Large intestine (tissue), 3 donors: ENCODE data around the gene SMG7. TPM values are rescaled to one million over a fixed set of nuclear protein-coding genes. Genes with fewer than 3 reads are reported as not detected.

ENCODE experiments used
- DNase-seq, 2 donors: peaks; one replicate each; pipeline versions ENCODE4 v3.0.0 to v3.0.0-alpha.2; 2013
- H3K27ac ChIP-seq: one replicate; pipeline ENCODE4 v1.5.1; 2013; ENCODE audit warnings: low read length
- H3K27me3 ChIP-seq: 2 replicates; pipeline ENCODE4 v1.6.1; 2013; ENCODE audit warnings: low read length; ENCODE audit not compliant: control insufficient read depth, insufficient read depth
- H3K36me3 ChIP-seq: 2 replicates; pipeline ENCODE4 v1.6.1; 2013; ENCODE audit warnings: low read length; ENCODE audit not compliant: control insufficient read depth, insufficient read depth
- H3K4me1 ChIP-seq: one replicate; pipeline ENCODE4 v1.6.1; 2013; ENCODE audit warnings: low read length; ENCODE audit not compliant: control insufficient read depth, insufficient read depth
- H3K4me3 ChIP-seq: one replicate; pipeline ENCODE4 v1.5.1; 2013; ENCODE audit warnings: low read length
- H3K9me3 ChIP-seq: one replicate; pipeline ENCODE4 v1.6.1; 2013; ENCODE audit warnings: mild to moderate bottlenecking, low read depth, low read length, moderate library complexity; ENCODE audit not compliant: control insufficient read depth
- WGBS: methylation state at CpG from one replicate; pipeline ENCODE4 v1.1.5; 2013; ENCODE audit warnings: low lambda C conversion rate; ENCODE audit not compliant: insufficient coverage; 5-methylcytosine and 5-hydroxymethylcytosine counted together
- polyA plus RNA-seq: library from polyadenylated mRNA; unstranded; fragments of 120-200 nt; gene quantifications from one replicate; pipeline ENCODE4 v1.2.1, GENCODE V29; 2013

The SMG7 gene
- polyA plus RNA-seq, 1 donor = 48.0 TPM

DNA sequence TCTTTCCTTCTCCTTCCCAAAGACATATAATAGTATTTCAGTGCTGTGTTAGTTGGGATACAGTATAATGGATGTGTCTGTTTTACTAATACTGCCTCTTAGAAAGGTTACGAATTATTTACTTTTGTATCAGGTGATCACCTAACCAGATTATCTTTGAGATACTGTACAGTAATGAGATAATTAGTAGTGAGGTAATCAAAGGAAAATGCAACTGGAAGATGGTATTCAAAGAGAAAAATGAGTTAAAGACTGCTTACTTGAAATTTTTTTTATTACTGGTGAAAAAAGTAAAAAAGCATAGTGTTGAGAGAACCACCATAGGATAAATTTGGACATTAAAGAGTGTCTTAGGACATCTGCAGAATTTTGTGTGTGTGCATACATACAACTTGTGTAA, 10.9 kb downstream of the SMG7 start:
- no peak overlapping the region for H3K4me3 ChIP-seq
- no peak for DNase-seq
- no peaks in the 10 kb centered on the region for H3K9me3 ChIP-seq
- H3K36me3 ChIP-seq = no peaks in the 10 kb centered on the region
- no peaks in the 10 kb centered on the region for H3K27me3 ChIP-seq
- no peaks in the 10 kb centered on the region for H3K4me1 ChIP-seq
- 67% methylated on average over 1 of the region's 1 CpG for WGBS
- no peak overlapping the region for H3K27ac ChIP-seq

DNA sequence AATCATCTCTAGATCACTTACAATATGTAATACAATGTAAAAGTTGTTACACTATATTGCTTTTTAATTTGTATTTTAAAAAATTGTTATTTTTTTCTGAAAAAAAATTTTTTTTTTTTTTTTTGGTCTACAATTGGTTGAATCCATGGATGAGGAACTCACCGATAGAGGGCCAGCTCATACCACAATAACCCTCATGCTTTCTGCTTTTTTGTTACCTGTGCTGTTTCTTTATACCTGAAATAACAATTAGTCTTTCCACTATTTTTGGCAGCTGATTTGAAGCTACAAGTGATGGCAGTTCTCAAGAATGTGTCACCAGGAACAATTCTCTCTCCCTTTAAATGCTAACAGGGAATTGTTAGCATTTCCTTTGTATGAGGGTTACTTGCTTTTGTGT, 12.0 kb downstream of the SMG7 start:
- Histone ChIP-seq H3K27ac (no peak overlapping the region), H3K9me3 (no peaks in the 10 kb centered on the region), H3K4me3 (no peak overlapping the region), H3K4me1 (no peaks in the 10 kb centered on the region), H3K27me3 (no peaks in the 10 kb centered on the region), H3K36me3 (no peaks in the 10 kb centered on the region)
- DNase-seq = no peak
- no CpG with 5 or more reads among the region's 1 CpG for WGBS

DNA sequence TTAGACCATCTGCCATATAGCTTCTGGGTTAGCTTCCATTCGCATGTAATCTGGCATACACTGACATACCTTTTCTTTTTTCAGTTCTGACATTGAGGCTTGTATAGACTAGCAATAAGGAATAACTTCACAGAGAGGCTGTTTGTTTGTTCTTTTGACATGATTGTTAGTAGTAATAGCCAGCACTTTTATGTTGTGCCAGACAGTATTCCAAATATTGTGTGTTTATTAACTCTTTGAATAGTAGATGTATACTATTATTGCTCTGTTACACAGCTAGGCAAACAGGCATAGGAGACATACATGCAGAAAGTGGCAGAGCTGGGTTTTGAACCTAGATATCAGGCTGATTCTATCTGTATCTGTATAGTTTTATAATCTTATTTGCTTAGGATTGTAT, 12.6 kb downstream of the SMG7 start:
- H3K27me3 ChIP-seq = no peaks in the 10 kb centered on the region
- no peaks in the 10 kb centered on the region for H3K36me3 ChIP-seq
- DNase-seq = no peak
- no peaks in the 10 kb centered on the region for H3K4me1 ChIP-seq
- no peak overlapping the region for H3K4me3 ChIP-seq
- H3K9me3 ChIP-seq = no peaks in the 10 kb centered on the region
- WGBS = no CpG with 5 or more reads among the region's 1 CpG
- H3K27ac ChIP-seq = no peak overlapping the region

DNA sequence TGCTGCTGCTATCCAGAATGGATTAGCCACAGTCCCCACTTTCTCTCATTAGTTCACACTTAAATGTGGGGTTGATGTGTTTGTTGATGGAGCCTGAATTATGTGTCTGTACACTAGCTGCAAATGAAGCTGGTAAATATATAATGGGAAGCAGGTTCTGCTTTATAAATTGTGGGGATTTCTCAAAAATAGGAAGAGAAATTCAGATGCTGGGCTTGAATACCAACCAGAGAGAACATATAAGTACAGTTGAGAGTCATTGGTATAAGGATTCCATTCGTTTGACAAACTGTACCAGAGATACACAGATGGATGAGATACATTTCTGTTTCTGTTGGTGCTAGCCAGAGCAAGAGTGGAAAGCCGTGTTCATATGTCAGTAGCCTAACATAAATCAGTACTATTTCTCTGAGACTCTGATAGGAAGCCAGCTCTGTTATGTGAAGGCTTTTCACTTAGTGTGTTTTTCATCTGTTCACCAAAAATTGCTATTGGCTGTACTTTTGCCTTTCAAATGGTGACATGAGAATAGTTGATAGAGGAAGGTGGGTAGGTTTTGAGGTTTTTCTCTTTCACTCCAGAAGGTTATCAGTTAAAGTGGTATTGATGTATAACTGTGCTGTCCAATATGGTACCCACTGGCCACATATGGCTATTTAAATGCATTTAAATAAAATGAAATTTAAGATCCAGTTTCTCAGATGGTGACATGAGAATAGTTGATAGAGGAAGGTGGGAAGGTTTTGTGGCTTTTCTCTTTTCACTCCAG, 15.6 kb downstream of the SMG7 start:
- no peak for DNase-seq
- Histone ChIP-seq H3K27ac (no peak overlapping the region), H3K36me3 (no peaks in the 10 kb centered on the region), H3K27me3 (no peaks in the 10 kb centered on the region), H3K4me3 (no peak overlapping the region), H3K9me3 (no peaks in the 10 kb centered on the region), H3K4me1 (no peaks in the 10 kb centered on the region)
- no CpG with 5 or more reads among the region's 2 CpGs for WGBS

DNA sequence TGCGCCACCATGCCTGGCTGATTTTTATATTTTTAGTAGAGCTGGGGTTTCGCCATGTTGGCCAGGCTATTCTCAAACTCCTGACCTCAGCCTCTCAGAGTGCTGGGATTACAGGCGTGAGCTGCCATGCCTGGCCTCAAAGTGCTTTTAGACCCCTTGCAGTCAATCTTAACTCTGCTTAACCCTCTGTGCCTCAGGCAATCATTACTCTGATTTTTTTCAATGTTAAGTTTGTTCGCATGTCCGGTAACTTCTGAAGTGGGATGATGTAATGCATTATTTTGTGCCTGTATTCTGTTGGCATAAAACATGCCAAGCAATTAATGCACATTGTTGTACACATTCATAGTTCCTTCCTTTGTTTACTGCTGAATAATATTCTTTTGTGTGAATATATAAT, 18.6 kb downstream of the SMG7 start:
- DNase-seq = no peak
- Histone ChIP-seq H3K36me3 (no peaks in the 10 kb centered on the region), H3K27ac (no peak overlapping the region), H3K9me3 (no peaks in the 10 kb centered on the region), H3K27me3 (no peaks in the 10 kb centered on the region), H3K4me1 (no peaks in the 10 kb centered on the region), H3K4me3 (no peak overlapping the region)
- 79% methylated on average over 2 of the region's 5 CpGs for WGBS

DNA sequence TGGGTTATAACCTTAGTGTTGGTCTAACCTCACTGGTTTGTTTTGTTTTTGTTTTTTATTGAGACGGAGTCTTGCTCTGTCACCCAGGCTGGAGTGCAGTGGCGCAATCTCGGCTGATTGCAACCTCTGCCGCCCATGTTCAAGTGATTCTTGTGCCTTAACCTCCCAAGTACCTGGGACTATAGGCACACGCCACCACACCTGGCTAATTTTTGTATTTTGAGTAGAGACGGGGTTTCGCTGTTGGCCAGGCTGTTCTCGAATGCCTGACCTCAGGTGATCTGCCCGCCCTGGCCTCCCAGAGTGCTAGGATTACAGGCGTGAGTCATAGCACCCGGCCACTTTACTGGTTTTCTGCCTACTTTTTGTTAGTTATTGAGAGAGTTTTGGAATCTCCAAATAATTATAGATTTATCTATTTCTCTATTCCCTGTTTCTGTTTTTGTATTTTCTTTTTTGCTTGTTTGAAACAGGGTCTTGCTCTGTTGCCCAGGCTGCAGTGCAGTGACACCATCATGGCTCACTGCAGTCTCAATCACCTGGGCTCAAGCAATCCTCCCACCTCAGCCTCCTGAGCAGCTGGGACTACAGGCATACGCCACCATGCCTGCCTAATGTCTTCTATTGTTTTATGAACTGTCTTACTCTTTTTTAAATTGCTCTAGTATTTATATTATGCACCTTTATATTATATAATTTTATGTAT, 21.4 kb downstream of the SMG7 start:
- Histone ChIP-seq H3K27me3 (no peaks in the 10 kb centered on the region), H3K27ac (no peak overlapping the region), H3K4me3 (no peak overlapping the region), H3K36me3 (no peaks in the 10 kb centered on the region), H3K9me3 (no peaks in the 10 kb centered on the region), H3K4me1 (no peaks in the 10 kb centered on the region)
- no peak for DNase-seq
- no CpG with 5 or more reads among the region's 12 CpGs for WGBS

DNA sequence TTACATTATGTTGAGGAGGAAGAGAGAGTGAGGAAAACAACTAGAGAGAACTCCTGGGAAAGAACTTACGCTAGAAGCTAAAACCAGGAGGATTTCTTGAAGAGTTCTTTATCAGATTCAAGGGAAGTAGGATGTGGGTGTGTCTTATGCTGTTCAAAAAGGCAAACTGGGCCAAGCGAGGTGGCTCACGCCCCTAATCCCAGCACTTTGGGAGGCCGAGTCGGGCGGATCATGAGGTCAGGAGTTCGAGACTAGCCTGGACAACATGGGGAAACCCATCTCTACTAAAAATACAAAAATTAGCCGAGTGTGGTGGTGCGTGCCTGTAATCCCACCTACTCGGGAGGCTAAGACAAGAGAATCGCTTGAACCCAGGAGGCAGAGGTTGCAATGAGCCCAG, 23.1 kb downstream of the SMG7 start:
- no peaks in the 10 kb centered on the region for H3K4me1 ChIP-seq
- no peak overlapping the region for H3K27ac ChIP-seq
- no CpG with 5 or more reads among the region's 11 CpGs for WGBS
- DNase-seq = no peak
- H3K36me3 ChIP-seq = no peaks in the 10 kb centered on the region
- no peaks in the 10 kb centered on the region for H3K9me3 ChIP-seq
- H3K4me3 ChIP-seq = no peak overlapping the region
- H3K27me3 ChIP-seq = no peaks in the 10 kb centered on the region

DNA sequence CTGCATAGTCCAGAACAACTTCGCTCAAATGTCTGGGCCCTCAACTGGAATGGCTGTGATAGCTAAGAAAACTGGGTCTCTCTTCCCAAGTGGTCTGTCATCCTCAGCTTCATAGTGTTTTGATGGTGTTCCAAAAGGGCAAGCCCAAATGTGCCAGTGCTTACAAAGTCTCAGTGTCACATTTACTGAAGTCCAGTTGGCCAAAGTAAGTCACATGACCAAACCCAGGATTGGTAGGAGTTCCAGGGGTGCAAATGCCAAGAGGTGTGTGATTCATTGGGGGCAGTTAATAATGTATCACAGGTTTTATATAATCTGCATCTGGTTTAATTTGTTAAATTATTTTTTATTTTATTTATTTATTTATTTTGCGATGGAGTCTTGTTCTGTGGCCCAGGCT, 24.9 kb downstream of the SMG7 start:
- Histone ChIP-seq H3K36me3 (no peaks in the 10 kb centered on the region), H3K4me1 (no peaks in the 10 kb centered on the region), H3K27ac (no peak overlapping the region), H3K4me3 (no peak overlapping the region), H3K27me3 (no peaks in the 10 kb centered on the region), H3K9me3 (no peaks in the 10 kb centered on the region)
- DNase-seq = no peak
- WGBS = 100% methylated on average over 1 of the region's 2 CpGs

DNA sequence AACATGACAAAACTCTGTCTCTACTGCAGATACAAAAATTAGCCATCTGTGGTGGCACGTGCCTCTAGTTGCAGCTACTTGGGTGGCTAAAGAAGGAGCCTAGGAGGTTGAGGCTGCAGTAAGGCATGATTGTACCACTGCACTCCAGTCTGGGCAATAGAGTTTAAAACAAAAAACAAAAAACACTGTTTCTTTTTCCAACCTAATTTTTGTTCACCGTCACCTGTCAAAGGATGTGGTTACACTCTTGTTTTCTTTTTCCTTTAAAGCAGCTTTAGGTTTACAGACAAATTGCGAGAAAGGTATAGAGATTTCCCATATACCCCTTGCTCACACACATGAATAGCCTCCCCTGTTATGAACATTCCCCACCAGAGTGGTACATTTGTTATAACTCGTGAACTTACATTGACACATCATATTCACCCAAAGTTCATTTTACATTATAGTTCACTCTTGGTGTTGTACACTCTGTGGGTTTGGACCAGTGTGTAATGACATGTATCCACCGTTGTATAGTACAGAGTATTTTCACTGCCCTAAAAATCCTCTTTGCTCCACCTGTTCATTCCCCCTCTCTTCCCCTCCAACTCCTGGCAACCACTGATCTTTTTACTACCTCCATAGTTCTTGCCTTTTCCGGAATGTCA, 26.2 kb downstream of the SMG7 start:
- Histone ChIP-seq H3K27ac (no peak overlapping the region), H3K36me3 (no peaks in the 10 kb centered on the region), H3K9me3 (no peaks in the 10 kb centered on the region), H3K4me1 (no peaks in the 10 kb centered on the region), H3K4me3 (no peak overlapping the region), H3K27me3 (no peaks in the 10 kb centered on the region)
- 89% methylated on average over 5 of the region's 6 CpGs for WGBS
- DNase-seq = no peak

DNA sequence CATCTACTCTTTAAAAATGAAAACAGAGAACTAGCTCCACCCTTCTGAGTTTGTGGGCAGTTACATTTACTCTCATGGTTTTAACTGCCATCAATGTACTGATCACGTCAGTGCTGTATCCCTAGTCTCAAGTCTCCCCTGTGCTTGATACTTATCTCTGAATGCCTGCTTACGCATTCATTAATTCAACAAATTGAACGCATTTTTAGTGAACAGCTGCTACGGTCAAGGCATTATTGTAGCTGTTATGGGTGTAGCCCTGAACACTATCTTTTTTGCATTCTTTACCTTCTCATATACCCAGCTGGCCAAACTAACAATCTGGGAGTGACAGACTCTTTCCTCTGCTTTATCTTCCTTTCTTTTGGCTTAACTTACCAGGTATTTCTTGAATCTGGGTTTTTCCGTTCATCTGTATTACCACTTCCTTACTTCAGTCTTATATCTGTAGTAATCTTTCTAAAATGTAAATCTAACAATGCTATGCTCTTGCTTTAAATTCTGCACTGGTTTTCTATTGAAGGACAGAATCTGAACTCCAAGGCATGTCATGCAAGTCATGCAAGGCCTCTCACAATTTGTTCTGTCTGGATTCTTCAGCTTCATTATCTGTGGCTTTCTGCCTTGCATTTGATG, 33.3 kb downstream of the SMG7 start:
- Histone ChIP-seq H3K27me3 (no peaks in the 10 kb centered on the region), H3K36me3 (no peaks in the 10 kb centered on the region), H3K4me3 (no peak overlapping the region), H3K27ac (no peak overlapping the region), H3K9me3 (no peaks in the 10 kb centered on the region), H3K4me1 (no peaks in the 10 kb centered on the region)
- WGBS = 83% methylated on average over 4 of the region's 5 CpGs
- DNase-seq = no peak
